SU-DHL-6 (cell line): ENCODE data around the gene SPRR3.

ENCODE experiments used
- EZH2phosphoT487 ChIP-seq: fragments of 200-600 bp; sonication (generic), shearing (Covaris generic); conservative IDR thresholded peaks from 2 replicates; pipeline ENCODE4 v1.6.1; 2018; ENCODE audit warnings: mild to moderate bottlenecking, antibody characterized with exemption, low read length, moderate library complexity, mixed read lengths
- TF ChIP-seq, protein P1 (sequence below): fragments of 200-600 bp; sonication (generic); IDR thresholded peaks from one replicate; pipeline ENCODE4 v1.5.1; 2017; ENCODE audit warnings: antibody characterized with exemption, mild to moderate bottlenecking, low read length, moderate library complexity; ENCODE audit not compliant: insufficient read depth, poor library complexity, severe bottlenecking

DNA sequence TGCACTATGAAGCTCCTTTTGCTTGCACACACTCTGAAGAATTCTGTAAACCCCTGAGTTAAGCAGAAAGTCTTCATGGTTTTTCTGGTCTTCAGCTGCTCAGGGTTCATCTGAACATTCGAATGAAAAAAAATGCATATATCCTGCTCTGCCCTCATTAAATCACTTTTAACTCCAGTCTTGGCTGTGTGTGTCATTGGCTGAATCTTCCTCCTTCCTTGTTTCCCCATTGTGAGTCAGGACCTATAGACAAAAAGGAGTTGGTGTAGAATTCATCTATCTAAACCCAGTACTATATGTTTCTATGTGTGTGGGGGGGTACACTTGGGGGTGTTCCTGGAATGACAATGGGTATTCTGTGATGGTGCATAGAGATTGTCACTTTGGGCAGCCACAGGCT is 22.9 kb downstream of the SPRR3 start:
- TF ChIP-seq, protein P1, sequence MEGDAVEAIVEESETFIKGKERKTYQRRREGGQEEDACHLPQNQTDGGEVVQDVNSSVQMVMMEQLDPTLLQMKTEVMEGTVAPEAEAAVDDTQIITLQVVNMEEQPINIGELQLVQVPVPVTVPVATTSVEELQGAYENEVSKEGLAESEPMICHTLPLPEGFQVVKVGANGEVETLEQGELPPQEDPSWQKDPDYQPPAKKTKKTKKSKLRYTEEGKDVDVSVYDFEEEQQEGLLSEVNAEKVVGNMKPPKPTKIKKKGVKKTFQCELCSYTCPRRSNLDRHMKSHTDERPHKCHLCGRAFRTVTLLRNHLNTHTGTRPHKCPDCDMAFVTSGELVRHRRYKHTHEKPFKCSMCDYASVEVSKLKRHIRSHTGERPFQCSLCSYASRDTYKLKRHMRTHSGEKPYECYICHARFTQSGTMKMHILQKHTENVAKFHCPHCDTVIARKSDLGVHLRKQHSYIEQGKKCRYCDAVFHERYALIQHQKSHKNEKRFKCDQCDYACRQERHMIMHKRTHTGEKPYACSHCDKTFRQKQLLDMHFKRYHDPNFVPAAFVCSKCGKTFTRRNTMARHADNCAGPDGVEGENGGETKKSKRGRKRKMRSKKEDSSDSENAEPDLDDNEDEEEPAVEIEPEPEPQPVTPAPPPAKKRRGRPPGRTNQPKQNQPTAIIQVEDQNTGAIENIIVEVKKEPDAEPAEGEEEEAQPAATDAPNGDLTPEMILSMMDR, result no peak
- no peak for TF ChIP-seq EZH2phosphoT487
